BLaER1 (cell line): ENCODE results near the gene GMDS.

ENCODE experiments used
- H3K27ac ChIP-seq: shearing (Covaris generic); formaldehyde crosslinking; 2 replicates; pipeline ENCODE4 v1.8.1; 2022
- H3K27me3 ChIP-seq: shearing (Covaris generic); formaldehyde crosslinking; 2 replicates; pipeline ENCODE4 v1.8.1; 2022
- H3K36me3 ChIP-seq: shearing (Covaris generic); formaldehyde crosslinking; 2 replicates; pipeline ENCODE4 v1.8.1; 2022
- H3K4me1 ChIP-seq: shearing (Covaris generic); formaldehyde crosslinking; 2 replicates; pipeline ENCODE4 v1.8.1; 2022
- H3K4me2 ChIP-seq: shearing (Covaris generic); formaldehyde crosslinking; 2 replicates; pipeline ENCODE4 v1.8.1; 2022
- H3K4me3 ChIP-seq: shearing (Covaris generic); formaldehyde crosslinking; 2 replicates; pipeline ENCODE4 v1.8.1; 2022
- H3K9ac ChIP-seq: shearing (Covaris generic); formaldehyde crosslinking; 2 replicates; pipeline ENCODE4 v1.8.1; 2022
- H3K9me3 ChIP-seq: shearing (Covaris generic); formaldehyde crosslinking; 2 replicates; pipeline ENCODE4 v1.8.1; 2022
- H4K20me1 ChIP-seq: shearing (Covaris generic); formaldehyde crosslinking; 2 replicates; pipeline ENCODE4 v1.8.1; 2022
- Cebpa-rat ChIP-seq: shearing (Covaris generic); IDR thresholded peaks from 2 replicates; pipeline ENCODE4 v1.8.1; 2022

Gene GMDS

GRCh38 chr6:1576711-1577110 is 668.7 kb downstream of the GMDS start:
- Histone ChIP-seq H3K36me3 (no peaks in the 10 kb centered on the region), H4K20me1 (no peaks in the 10 kb centered on the region), H3K9ac (no peak overlapping the region), H3K4me1 (peaks cover 51% of the 10 kb centered on the region), H3K9me3 (peaks cover 6% of the 10 kb centered on the region; the same call in 1 of the 2 replicates), H3K4me2 (no peak overlapping the region), H3K27ac (no peak overlapping the region), H3K27me3 (no peaks in the 10 kb centered on the region), H3K4me3 (no peak overlapping the region)
- TF ChIP-seq Cebpa-rat, result no peak

- H3K36me3 ChIP-seq, result no peaks in the 10 kb centered on the region
- peaks cover 12% of the 10 kb centered on the region for H3K9me3 ChIP-seq
- peaks cover 51% of the 10 kb centered on the region for H3K4me1 ChIP-seq
- H3K4me3 ChIP-seq, result no peak overlapping the region
- H3K4me2 ChIP-seq, result peak overlapping the region; percentile 92
- TF ChIP-seq Cebpa-rat, result no peak
- no peaks in the 10 kb centered on the region for H4K20me1 ChIP-seq
- peak overlapping the region; percentile 65; the same call in 1 of the 2 replicates for H3K27ac ChIP-seq
- H3K9ac ChIP-seq, result peak overlapping the region; percentile 69; the same call in 1 of the 2 replicates
- no peaks in the 10 kb centered on the region for H3K27me3 ChIP-seq
Observed at GRCh38 chr6:1576166-1576565, 669.2 kb downstream of the GMDS start.

DNA sequence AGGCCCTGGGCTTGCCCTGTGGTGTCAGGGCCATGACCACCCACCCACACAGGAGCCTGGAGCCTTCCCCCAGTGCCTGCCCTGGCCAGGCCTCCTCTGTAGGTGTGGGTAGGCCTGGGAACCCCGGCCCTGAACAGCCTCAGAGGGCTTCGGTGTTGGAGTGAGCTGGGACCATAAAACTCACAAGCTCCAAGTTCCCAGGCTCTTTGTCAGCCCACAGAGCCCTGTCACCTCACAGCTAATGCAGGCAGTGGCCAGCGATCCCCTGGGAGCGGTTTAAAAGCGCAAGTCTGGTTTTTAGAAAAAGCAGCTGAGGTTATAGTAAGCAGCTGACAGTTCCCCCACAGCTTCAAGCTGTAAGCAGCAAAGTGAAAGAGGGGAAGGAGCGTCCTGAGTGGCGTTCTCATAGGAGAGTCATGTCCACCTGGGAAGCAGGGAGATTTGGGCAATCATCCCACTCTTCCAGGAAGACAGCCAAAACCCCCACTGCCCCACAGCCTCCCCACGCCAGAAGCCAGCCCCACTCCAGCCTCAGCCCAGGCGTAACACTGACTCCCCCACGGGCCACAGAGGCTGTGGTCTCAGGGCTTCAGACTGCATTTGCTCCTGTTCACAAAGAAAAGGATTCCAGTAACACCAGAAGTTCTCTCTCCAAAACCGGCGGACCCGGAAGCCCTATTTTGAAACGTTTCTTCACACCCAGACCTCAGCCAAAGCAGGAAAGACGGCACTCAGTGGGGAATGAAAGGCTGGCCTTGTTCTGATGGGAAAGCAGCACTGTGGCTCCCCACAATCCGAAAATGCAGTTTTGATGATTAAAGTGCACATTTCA is 670.0 kb downstream of the GMDS start:
- H3K4me2 ChIP-seq, result peak overlapping the region; percentile 92

DNA sequence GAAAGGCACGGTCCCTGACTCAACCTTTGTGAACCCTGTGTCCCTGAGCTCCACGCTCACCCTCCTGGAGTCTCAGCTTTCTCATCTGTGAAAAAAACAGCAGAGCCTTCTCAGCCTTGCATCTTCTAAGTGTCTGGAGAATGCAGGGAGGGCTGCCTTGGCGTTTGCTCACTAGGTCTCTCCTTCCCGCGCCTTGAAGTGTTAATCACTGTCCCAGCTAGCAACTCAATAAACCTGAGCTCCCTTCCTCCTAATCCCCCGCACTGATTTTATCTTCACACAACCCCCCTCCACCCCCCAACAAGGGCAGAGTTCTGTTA is 670.6 kb downstream of the GMDS start:
- Histone ChIP-seq H3K9ac (peak overlapping the region; percentile 69; the same call in 1 of the 2 replicates), H3K27ac (peak overlapping the region; percentile 65), H3K9me3 (peaks cover 23% of the 10 kb centered on the region), H3K27me3 (no peaks in the 10 kb centered on the region), H3K4me2 (peak overlapping the region; percentile 92), H3K36me3 (no peaks in the 10 kb centered on the region), H3K4me3 (no peak overlapping the region), H3K4me1 (peaks cover 51% of the 10 kb centered on the region), H4K20me1 (no peaks in the 10 kb centered on the region)
- TF ChIP-seq Cebpa-rat, result no peak

More for the DNA sequence above, 670.0 kb downstream of the GMDS start:
- Histone ChIP-seq H3K36me3 (no peaks in the 10 kb centered on the region), H3K27me3 (no peaks in the 10 kb centered on the region), H4K20me1 (no peaks in the 10 kb centered on the region), H3K4me3 (peak overlapping the region; percentile 50), H3K4me1 (peaks cover 51% of the 10 kb centered on the region), H3K27ac (peak overlapping the region; percentile 65), H3K9ac (peak overlapping the region; percentile 69), H3K9me3 (peaks cover 19% of the 10 kb centered on the region)
- TF ChIP-seq Cebpa-rat, result no peak

GRCh38 chr6:1574083-1574761 is 671.2 kb downstream of the GMDS start:
- Histone ChIP-seq H3K4me2 (peak overlapping the region; percentile 92), H3K4me3 (no peak overlapping the region), H3K27me3 (no peaks in the 10 kb centered on the region), H4K20me1 (no peaks in the 10 kb centered on the region), H3K27ac (no peak overlapping the region), H3K4me1 (peaks cover 46% of the 10 kb centered on the region), H3K36me3 (no peaks in the 10 kb centered on the region), H3K9ac (no peak overlapping the region), H3K9me3 (peaks cover 23% of the 10 kb centered on the region)
- TF ChIP-seq Cebpa-rat, result no peak
